Lung (tissue), 12 donors: ENCODE data around the gene CPNE7. TPM values are rescaled to one million over a fixed set of nuclear protein-coding genes. Genes with fewer than 3 reads are reported as not detected.

ENCODE experiments used
- ATAC-seq: fragments of 200-7000 bp; cut with Tn5 transposase; one replicate; pipeline ENCODE4 v1.9.1; 2020; ENCODE audit warnings: moderate number of reproducible peaks; ENCODE audit not compliant: insufficient read depth, low FRiP score
- DNase-seq, 3 donors: peaks; one replicate each; pipeline ENCODE4 v3.0.0-alpha.2; 2013 to 2017
- H3K27ac ChIP-seq, 2 donors: one replicate each; pipeline ENCODE4 v1.5.1; 2013; ENCODE audit warnings: mild to moderate bottlenecking in 2 of 2, moderate library complexity in 2 of 2, control low read depth in 1 of 2, inconsistent platforms in 1 of 2, low read depth in 1 of 2, low read length in 1 of 2
- H3K27me3 ChIP-seq, 3 donors: one replicate each; pipeline ENCODE4 v1.5.1; 2013; ENCODE audit warnings: low read length in 2 of 3; ENCODE audit not compliant: control insufficient read depth in 3 of 3, insufficient read depth in 3 of 3
- H3K36me3 ChIP-seq, 4 donors: one replicate each; pipeline ENCODE4 v1.5.1; 2013; ENCODE audit warnings: low read length in 4 of 4, mild to moderate bottlenecking in 1 of 4, moderate library complexity in 1 of 4; ENCODE audit not compliant: control insufficient read depth in 4 of 4, insufficient read depth in 4 of 4
- H3K4me1 ChIP-seq, 5 donors: one replicate each; pipeline ENCODE4 v1.5.1; 2013; ENCODE audit warnings: low read length in 5 of 5, mild to moderate bottlenecking in 2 of 5, moderate library complexity in 1 of 5; ENCODE audit not compliant: control insufficient read depth in 5 of 5, insufficient read depth in 5 of 5
- H3K4me3 ChIP-seq: one replicate; pipeline ENCODE4 v1.5.1; 2013; ENCODE audit warnings: mild to moderate bottlenecking, control low read depth, moderate library complexity
- H3K9ac ChIP-seq, 2 donors: one replicate each; pipeline ENCODE4 v1.5.1; 2013; ENCODE audit warnings: low read length in 2 of 2, control low read depth in 1 of 2; ENCODE audit not compliant: insufficient read depth in 1 of 2
- H3K9me3 ChIP-seq, 4 donors: one replicate each; pipeline ENCODE4 v1.5.1; 2013; ENCODE audit warnings: low read length in 3 of 4, mild to moderate bottlenecking in 1 of 4, moderate library complexity in 1 of 4; ENCODE audit not compliant: control insufficient read depth in 4 of 4, insufficient read depth in 3 of 4
- WGBS, 2 donors: extraction: QIAGEN DNeasy Blood & Tissue Kit; methylation state at CpG; one replicate each; pipeline ENCODE4 v1.1.7; 2013; 5-methylcytosine and 5-hydroxymethylcytosine counted together
- polyA plus RNA-seq, 2 donors: library from polyadenylated mRNA; stranded (reverse); fragments of 200-250 nt; gene quantifications; one replicate each; pipeline ENCODE4 v1.2.1, GENCODE V29; 2013
- total RNA-seq, 2 donors: library from RNA; depleted of rRNA in 1 of 2; stranded (reverse); fragments of >200 nt in 1 of 2; gene quantifications; one replicate each; pipeline ENCODE4 v1.2.1, GENCODE V29; 2014 to 2021
- TF ChIP-seq, protein P1 (sequence below): IDR thresholded peaks from 2 replicates; pipeline ENCODE4 v1.5.1; 2012; ENCODE audit warnings: mild to moderate bottlenecking; ENCODE audit errors: control extremely low read depth, extremely low read depth
- donor health status: control.
- donor health status: control.
- donor health status: Bipolar disorder and iron deficiency.
- donor health status: healthy.
- donor health status: DM: yes; HTN: yes; CAD: no.

Gene CPNE7
- total and polyA plus RNA-seq, 4 donors, result 0.65 to 2.2 (median 1.2) TPM

DNA sequence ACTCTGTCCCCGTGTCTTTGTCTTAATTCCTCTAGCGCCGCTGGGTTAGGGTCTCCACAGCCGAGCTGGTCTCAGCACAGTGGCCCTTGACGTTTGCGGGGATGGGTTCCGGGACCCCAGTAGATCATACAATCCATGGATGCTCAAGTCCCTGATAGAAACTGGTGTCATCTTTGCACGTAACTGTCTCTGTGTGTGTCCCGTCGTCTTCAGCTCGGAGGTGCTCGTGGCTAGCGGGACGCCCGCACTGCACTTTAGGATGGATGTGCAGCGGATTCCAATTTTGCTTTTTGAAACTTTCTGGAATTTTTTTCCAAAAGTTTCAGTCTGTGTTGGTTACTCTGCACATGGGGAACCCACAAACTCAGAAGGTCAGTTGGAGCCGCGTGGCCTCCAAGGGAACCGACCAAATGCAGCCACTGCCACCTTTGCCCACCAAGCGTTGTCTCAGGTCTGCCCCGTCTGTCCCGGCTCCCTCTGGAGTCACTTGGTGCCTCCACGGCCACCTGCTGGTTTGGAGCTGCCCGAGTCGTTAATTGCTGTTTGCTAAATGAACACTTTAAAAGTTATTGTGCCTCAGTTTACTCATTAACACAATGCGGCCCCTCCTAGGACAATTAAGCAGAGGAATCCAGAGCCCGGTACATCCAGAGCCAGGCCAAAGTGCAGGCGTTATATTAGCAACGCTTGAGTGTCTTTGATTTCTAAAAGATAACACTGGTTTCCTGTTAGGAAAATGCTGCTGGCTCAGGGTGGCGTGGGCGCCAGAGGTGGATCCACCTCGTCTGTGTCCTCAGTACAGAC lies 32.6 kb downstream of the CPNE7 start:
- Histone ChIP-seq H3K4me3 (no peak overlapping the region), H3K27me3 (peaks cover 0 to under 1% (median 0%) of the 10 kb centered on the region in 3 donors), H3K36me3 (no peaks in the 10 kb centered on the region), H3K27ac (no peak overlapping the region), H3K9me3 (no peaks in the 10 kb centered on the region), H3K4me1 (peaks cover 0 to 4% (median 0%) of the 10 kb centered on the region in 5 donors), H3K9ac (no peak overlapping the region)
- ATAC-seq (no peak), DNase-seq (no peak)
- WGBS, 2 donors, result 77 to 84% methylated on average over 32 of the region's 32 CpGs
- TF ChIP-seq, protein P1, sequence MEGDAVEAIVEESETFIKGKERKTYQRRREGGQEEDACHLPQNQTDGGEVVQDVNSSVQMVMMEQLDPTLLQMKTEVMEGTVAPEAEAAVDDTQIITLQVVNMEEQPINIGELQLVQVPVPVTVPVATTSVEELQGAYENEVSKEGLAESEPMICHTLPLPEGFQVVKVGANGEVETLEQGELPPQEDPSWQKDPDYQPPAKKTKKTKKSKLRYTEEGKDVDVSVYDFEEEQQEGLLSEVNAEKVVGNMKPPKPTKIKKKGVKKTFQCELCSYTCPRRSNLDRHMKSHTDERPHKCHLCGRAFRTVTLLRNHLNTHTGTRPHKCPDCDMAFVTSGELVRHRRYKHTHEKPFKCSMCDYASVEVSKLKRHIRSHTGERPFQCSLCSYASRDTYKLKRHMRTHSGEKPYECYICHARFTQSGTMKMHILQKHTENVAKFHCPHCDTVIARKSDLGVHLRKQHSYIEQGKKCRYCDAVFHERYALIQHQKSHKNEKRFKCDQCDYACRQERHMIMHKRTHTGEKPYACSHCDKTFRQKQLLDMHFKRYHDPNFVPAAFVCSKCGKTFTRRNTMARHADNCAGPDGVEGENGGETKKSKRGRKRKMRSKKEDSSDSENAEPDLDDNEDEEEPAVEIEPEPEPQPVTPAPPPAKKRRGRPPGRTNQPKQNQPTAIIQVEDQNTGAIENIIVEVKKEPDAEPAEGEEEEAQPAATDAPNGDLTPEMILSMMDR, result no peak

DNA sequence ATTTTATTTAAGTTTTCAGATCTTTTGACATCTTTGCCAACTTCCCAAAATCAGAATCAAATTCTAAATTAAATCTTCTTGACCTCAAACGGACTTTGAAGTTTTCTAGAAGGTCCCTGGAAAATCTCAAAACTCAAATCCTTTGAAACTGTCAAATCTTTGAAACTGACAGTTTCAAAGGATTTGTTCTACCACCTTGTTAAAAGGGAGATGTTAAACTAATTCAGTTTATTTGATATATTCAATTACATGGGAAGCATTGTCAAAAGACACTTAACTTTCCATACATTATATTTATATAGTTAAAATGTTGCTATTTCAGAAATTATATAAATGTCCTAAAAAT lies 34.5 kb downstream of the CPNE7 start:
- H3K9ac ChIP-seq, result no peak overlapping the region
- H3K27ac ChIP-seq, result no peak overlapping the region
- H3K4me1 ChIP-seq, result peaks cover 0 to 6% (median 0%) of the 10 kb centered on the region in 5 donors
- no peak for ATAC-seq
- no peak overlapping the region for H3K4me3 ChIP-seq
- no peaks in the 10 kb centered on the region for H3K27me3 ChIP-seq
- TF ChIP-seq, protein P1, result no peak
- H3K9me3 ChIP-seq, result no peaks in the 10 kb centered on the region
- no peak for DNase-seq
- no peaks in the 10 kb centered on the region for H3K36me3 ChIP-seq
- WGBS, 2 donors, result 70 to 84% methylated on average over 1 of the region's 1 CpG

DNA sequence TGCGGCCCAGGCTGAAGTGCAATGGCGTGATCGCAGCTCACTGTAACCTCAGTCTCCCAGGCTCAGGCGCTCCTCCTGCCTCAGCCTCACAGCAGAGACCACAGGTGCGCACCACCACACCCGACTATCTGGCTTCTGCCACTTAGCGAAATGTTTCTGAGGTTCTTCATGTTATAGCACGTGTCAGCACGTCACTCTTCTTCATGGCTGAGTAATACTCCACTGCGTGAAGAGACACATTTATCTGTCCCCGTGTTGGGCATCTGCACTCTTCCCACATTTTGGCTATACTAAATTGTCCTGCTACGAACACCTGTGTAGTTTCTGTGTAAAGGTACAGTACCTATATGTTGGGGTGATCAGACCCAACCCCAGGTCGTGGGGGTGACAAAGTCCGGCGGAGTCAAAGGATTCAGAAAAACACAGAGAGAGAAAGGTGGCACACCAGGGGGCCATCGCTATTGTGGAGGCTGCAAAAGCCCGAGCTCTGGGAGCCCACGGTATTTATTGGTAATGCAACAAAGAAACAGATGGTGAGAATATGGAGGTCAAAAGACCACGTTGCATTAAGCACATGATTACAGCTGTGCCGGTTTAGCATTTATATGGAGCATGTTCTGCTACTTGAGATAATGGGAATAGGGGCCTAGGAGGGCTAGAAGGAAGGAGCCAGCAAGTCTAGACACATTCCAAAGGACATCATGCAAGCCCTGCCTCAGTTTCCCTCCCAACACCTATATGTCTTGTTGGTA lies 37.0 kb downstream of the CPNE7 start:
- no peak overlapping the region for H3K27ac ChIP-seq
- H3K9ac ChIP-seq, result no peak overlapping the region
- no peak for ATAC-seq
- no peaks in the 10 kb centered on the region for H3K36me3 ChIP-seq
- H3K4me3 ChIP-seq, result no peak overlapping the region
- WGBS, 2 donors, result 87 to 88% methylated on average over 20 of the region's 20 CpGs
- peak in 1 of 3 donors; percentile 33 for DNase-seq
- H3K27me3 ChIP-seq, result no peaks in the 10 kb centered on the region
- H3K9me3 ChIP-seq, result peaks cover 0 to 2% (median 0%) of the 10 kb centered on the region in 4 donors
- peaks cover 0 to 6% (median 2%) of the 10 kb centered on the region in 5 donors for H3K4me1 ChIP-seq
- TF ChIP-seq, protein P1, result no peak
